ENCODE measurements around the gene FMNL2. TPM values are rescaled to one million over a fixed set of nuclear protein-coding genes. Genes with fewer than 3 reads are reported as not detected.

FMNL2 gene
- total RNA-seq, 1 experiment from 2014 or later = 46.5 TPM

DNA sequence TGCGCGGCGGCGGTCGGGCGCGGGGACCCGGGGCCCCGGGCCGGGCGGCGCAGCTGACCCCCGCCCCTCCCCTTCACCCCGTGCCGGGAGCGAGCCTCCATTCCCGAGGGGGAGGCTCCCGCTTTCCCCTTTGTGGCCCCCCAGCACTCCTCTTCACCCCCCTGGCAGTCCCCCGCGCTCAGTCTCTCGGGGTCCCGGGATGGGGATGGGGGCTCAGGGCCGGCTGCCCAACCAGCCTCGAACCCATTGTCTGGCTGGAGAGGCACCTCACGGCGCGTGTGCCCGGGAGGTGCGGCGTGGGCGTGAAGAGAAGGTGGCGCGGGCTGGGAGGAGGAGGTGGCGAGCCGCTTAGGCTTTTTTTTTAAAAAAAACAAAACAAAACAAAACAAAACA, 748 bp downstream of the FMNL2 start:
- peaks cover 30% of the 10 kb centered on the region for H3K36me3 Mint-ChIP-seq (ENCODE audit: insufficient read depth, unreplicated experiment)
- BruUV-seq (replicated peaks) = no TSS peak
- TF ChIP-seq, protein P1, sequence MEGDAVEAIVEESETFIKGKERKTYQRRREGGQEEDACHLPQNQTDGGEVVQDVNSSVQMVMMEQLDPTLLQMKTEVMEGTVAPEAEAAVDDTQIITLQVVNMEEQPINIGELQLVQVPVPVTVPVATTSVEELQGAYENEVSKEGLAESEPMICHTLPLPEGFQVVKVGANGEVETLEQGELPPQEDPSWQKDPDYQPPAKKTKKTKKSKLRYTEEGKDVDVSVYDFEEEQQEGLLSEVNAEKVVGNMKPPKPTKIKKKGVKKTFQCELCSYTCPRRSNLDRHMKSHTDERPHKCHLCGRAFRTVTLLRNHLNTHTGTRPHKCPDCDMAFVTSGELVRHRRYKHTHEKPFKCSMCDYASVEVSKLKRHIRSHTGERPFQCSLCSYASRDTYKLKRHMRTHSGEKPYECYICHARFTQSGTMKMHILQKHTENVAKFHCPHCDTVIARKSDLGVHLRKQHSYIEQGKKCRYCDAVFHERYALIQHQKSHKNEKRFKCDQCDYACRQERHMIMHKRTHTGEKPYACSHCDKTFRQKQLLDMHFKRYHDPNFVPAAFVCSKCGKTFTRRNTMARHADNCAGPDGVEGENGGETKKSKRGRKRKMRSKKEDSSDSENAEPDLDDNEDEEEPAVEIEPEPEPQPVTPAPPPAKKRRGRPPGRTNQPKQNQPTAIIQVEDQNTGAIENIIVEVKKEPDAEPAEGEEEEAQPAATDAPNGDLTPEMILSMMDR (IDR thresholded peaks at IDR 0.05; ENCODE audit: unreplicated experiment) = no peak
- H3K27ac Mint-ChIP-seq (ENCODE audit: unreplicated experiment) = no peak overlapping the region
- no peaks in the 10 kb centered on the region for H3K9me3 Mint-ChIP-seq (ENCODE audit: low read depth, unreplicated experiment)
- peaks cover 31% of the 10 kb centered on the region for H3K4me1 Mint-ChIP-seq (ENCODE audit: low read depth, unreplicated experiment)
- H3K4me3 Mint-ChIP-seq (ENCODE audit: low read depth, unreplicated experiment) = peak overlapping the region; percentile 99
- no peaks in the 10 kb centered on the region for H3K27me3 Mint-ChIP-seq (ENCODE audit: unreplicated experiment)
- CTCF ChIA-PET = interaction anchor here (1.6 kb wide), 1 partner anchor 132 kb away, joined by 3 read pairs; no protein-coding TSS in a partner anchor
- DNase-seq = no peak
- intact Hi-C loops (cut with micrococcal nuclease; ENCODE audit: unreplicated experiment) = loop anchor here (2.0 to 5.0 kb wide), 5 partner anchors 72 to 299 kb away; partner anchors contain the start of gene STAM2

GRCh38 chr2:152336119-152336853, 1.3 kb downstream of the FMNL2 start:
- Mint-ChIP-seq H3K9me3 (ENCODE audit: low read depth, unreplicated experiment) (no peaks in the 10 kb centered on the region), H3K27ac (ENCODE audit: unreplicated experiment) (peak overlapping the region; percentile 97), H3K4me1 (ENCODE audit: low read depth, unreplicated experiment) (peaks cover 36% of the 10 kb centered on the region), H3K4me3 (ENCODE audit: low read depth, unreplicated experiment) (peak overlapping the region; percentile 99), H3K27me3 (ENCODE audit: unreplicated experiment) (no peaks in the 10 kb centered on the region), H3K36me3 (ENCODE audit: insufficient read depth, unreplicated experiment) (peaks cover 30% of the 10 kb centered on the region)
- CTCF ChIA-PET = interaction anchor here (0.6 to 1.6 kb wide), 5 partner anchors 17 to 701 kb away, joined by 3 to 10 read pairs (median 5); no protein-coding TSS in a partner anchor
- DNase-seq = peak; percentile 57
- no TSS peak for BruUV-seq (replicated peaks)
- intact Hi-C loops (cut with micrococcal nuclease; ENCODE audit: unreplicated experiment) = loop anchor here (2.0 to 5.0 kb wide), 5 partner anchors 71 to 299 kb away; partner anchors contain the start of gene STAM2
- TF ChIP-seq, protein P1 (IDR thresholded peaks at IDR 0.05; ENCODE audit: unreplicated experiment) = no peak

GRCh38 chr2:152336854-152337510, 2.0 kb downstream of the FMNL2 start:
- H3K4me3 Mint-ChIP-seq (ENCODE audit: low read depth, unreplicated experiment) = peak overlapping the region; percentile 99
- peak overlapping the region; percentile 97 for H3K27ac Mint-ChIP-seq (ENCODE audit: unreplicated experiment)
- H3K9me3 Mint-ChIP-seq (ENCODE audit: low read depth, unreplicated experiment) = no peaks in the 10 kb centered on the region
- H3K36me3 Mint-ChIP-seq (ENCODE audit: insufficient read depth, unreplicated experiment) = peaks cover 30% of the 10 kb centered on the region
- peaks cover 43% of the 10 kb centered on the region for H3K4me1 Mint-ChIP-seq (ENCODE audit: low read depth, unreplicated experiment)
- peak; percentile 16 for DNase-seq
- CTCF ChIA-PET = interaction anchor here (0.6 to 1.6 kb wide), 5 partner anchors 17 to 702 kb away, joined by 3 to 10 read pairs (median 5); no protein-coding TSS in a partner anchor
- BruUV-seq (replicated peaks) = no TSS peak
- TF ChIP-seq, protein P1 (IDR thresholded peaks at IDR 0.05; ENCODE audit: unreplicated experiment) = no peak
- H3K27me3 Mint-ChIP-seq (ENCODE audit: unreplicated experiment) = no peaks in the 10 kb centered on the region
- intact Hi-C loops (cut with micrococcal nuclease; ENCODE audit: unreplicated experiment) = loop anchor here (2.0 to 5.0 kb wide), 5 partner anchors 70 to 298 kb away; partner anchors contain the start of gene STAM2

DNA sequence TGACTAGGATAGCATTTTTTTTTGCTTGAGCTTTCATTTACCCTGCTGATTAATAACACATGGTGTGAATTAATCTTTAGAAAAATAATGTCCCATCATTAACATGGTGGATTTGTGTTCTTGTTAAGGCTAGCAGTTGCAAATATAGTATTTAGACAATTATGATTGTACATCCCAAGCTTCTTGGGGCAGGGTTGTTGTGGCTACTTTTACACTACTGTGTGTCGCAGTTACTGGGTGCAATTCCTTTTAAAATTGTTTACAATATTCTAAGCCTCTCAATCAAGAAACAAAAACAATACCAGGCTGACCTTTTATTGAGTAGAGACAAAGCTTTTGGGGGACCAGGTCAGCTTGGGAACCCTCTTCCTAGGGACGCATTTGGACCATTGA, 2.5 kb downstream of the FMNL2 start:
- Mint-ChIP-seq H3K4me3 (ENCODE audit: low read depth, unreplicated experiment) (peak overlapping the region; percentile 99), H3K4me1 (ENCODE audit: low read depth, unreplicated experiment) (peaks cover 44% of the 10 kb centered on the region), H3K9me3 (ENCODE audit: low read depth, unreplicated experiment) (no peaks in the 10 kb centered on the region), H3K27ac (ENCODE audit: unreplicated experiment) (peak overlapping the region; percentile 97), H3K27me3 (ENCODE audit: unreplicated experiment) (no peaks in the 10 kb centered on the region), H3K36me3 (ENCODE audit: insufficient read depth, unreplicated experiment) (peaks cover 30% of the 10 kb centered on the region)
- CTCF ChIA-PET = no interaction called here
- intact Hi-C loops (cut with micrococcal nuclease; ENCODE audit: unreplicated experiment) = loop anchor here (2.0 to 5.0 kb wide), 5 partner anchors 70 to 297 kb away; partner anchors contain the start of gene STAM2
- DNase-seq = no peak
- BruUV-seq (replicated peaks) = no TSS peak
- TF ChIP-seq, protein P1 (IDR thresholded peaks at IDR 0.05; ENCODE audit: unreplicated experiment) = no peak

Data from Calu3 (cell line).